Lower lobe of right lung (tissue), 2 donors: ENCODE data around the gene TRMO. TPM values are rescaled to one million over a fixed set of nuclear protein-coding genes. Genes with fewer than 3 reads are reported as not detected.
"Not testable (repeated sequence)": the region's sequence is repeated elsewhere in the genome, so short reads cannot be mapped to it uniquely, and the experiment has no call there.

ENCODE experiments used
- ATAC-seq, 2 donors: fragments of 200-7000 bp; cut with Tn5 transposase; one replicate each; pipeline ENCODE4 v1.9.1; 2020 to 2022; ENCODE audit warnings: mild to moderate bottlenecking in 2 of 2, moderate library complexity in 2 of 2
- DNase-seq: peaks from one replicate; pipeline ENCODE4 v3.0.0-alpha.2; 2020
- H3K27ac ChIP-seq: fragments of 200-600 bp; one replicate; pipeline ENCODE4 v1.8.0; 2022
- H3K27me3 ChIP-seq: fragments of 200-600 bp; one replicate; pipeline ENCODE4 v1.8.0; 2022; ENCODE audit warnings: low read depth
- H3K36me3 ChIP-seq: fragments of 200-600 bp; one replicate; pipeline ENCODE4 v1.8.0; 2022; ENCODE audit warnings: mild to moderate bottlenecking
- H3K4me1 ChIP-seq: fragments of 200-600 bp; one replicate; pipeline ENCODE4 v1.8.0; 2022
- H3K4me3 ChIP-seq: fragments of 200-600 bp; one replicate; pipeline ENCODE4 v1.8.0; 2022; ENCODE audit warnings: mild to moderate bottlenecking
- H3K9me3 ChIP-seq: fragments of 200-600 bp; one replicate; pipeline ENCODE4 v1.8.0; 2022
- CTCF ChIP-seq: fragments of 200-600 bp; IDR thresholded peaks from one replicate; pipeline ENCODE4 v1.8.0; 2022; ENCODE audit warnings: antibody characterized with exemption, mild to moderate bottlenecking
- intact Hi-C: fragments of 100-400 bp; cut with DNase I; formaldehyde crosslinking; loops from one replicate; pipeline ENCODE4 v1.11.0; 2022
- total RNA-seq: library from RNA; stranded (reverse); fragmentation: NEBNext Ultra II Directional; extraction: Animal tissue kit (Norgen Biotek cat#: 25700); gene quantifications from one replicate; pipeline ENCODE4 v1.2.1, GENCODE V29; 2021
- donor health status: DM: no; HTN: yes; CAD: no; lungs with severe emphysema.

The TRMO gene
- total RNA-seq, 1 donor from 2014 or later = 18.8 TPM

DNA sequence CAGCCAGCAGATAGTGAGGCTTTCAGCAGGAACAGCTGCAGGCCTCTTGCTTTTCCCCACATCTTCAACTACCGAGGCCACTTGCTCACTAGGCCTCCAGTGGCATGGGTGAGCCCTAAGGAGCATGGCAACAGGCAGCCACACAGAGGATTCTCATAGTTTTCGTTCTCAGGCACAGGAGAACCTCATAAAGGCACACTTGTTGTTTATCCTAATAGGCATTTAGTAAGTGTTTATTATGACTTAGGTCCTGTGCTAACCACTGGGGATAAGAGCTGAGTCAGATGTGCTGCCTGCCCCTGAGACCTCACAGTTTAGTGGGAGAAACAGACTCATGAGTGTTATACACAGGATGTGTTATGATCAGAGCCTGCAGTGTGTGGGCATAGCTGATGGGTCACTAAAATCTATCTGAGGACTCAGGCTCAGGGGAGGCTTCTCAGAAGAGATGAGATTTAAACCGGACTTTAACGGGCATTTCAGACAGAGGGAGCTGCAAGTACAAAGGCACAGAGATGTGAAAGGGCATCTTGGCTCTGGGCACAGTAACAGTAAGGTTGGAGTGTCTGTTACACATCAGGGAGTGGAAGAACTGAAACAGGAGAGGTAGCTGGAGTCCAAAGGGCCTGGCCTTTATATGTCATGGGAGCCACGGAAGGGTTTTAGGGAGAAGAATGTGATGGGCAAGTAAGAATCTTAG is 36.7 kb upstream of the TRMO start:
- ATAC-seq = no peak
- intact Hi-C loops = no loop called here
- Histone ChIP-seq H3K36me3 (no peaks in the 10 kb centered on the region), H3K27ac (no peak overlapping the region), H3K9me3 (no peaks in the 10 kb centered on the region), H3K27me3 (no peaks in the 10 kb centered on the region), H3K4me1 (no peaks in the 10 kb centered on the region), H3K4me3 (no peak overlapping the region)
- DNase-seq = no peak
- no peak for TF ChIP-seq CTCF

DNA sequence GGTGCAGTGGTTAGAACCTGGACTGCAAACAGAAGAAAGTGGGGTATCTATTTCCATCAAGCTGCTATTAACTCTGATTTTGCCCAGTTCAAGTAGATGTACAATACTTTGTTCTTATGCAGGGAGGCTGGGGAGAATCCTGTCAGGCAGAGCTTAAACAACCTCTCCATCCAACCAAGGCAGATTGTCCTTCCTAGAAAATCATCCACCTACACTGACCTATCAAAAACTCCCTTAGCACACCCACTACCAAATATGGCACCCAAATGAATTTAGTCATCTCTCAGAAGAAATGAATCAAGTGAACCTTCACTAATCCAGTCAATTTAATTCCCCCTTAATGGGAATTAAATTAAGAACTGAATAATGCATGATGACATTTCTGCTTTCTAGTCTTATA is 34.0 kb upstream of the TRMO start:
- Histone ChIP-seq H3K27ac (no peak overlapping the region), H3K36me3 (no peaks in the 10 kb centered on the region), H3K9me3 (no peaks in the 10 kb centered on the region), H3K4me3 (no peak overlapping the region), H3K4me1 (no peaks in the 10 kb centered on the region), H3K27me3 (no peaks in the 10 kb centered on the region)
- ATAC-seq (no peak), DNase-seq (no peak)
- intact Hi-C loops = no loop called here
- no peak for TF ChIP-seq CTCF

DNA sequence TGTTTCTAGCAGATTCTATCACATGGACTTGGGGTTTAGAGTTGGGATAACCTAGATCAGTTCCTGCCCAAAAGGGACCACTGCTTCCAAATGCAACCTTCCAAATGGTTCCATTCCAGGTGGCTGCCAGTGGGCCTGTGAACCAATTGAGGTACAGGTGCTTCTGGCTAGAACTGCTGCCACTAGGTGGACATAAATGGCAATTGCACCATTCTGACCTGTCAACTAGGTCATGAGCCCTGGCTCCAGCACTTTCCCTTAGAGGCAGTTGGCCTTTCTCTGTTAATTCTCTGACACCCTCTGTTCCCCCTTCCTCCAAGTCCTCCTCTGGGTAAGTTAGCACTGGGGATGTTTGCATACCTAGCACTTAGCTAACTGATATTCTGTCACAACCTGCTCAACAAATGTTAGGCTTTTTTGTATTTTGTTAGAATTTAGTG is 32.3 kb upstream of the TRMO start:
- H3K36me3 ChIP-seq = no peaks in the 10 kb centered on the region
- H3K27ac ChIP-seq = no peak overlapping the region
- peaks cover 7% of the 10 kb centered on the region for H3K27me3 ChIP-seq
- intact Hi-C loops = no loop called here
- H3K4me1 ChIP-seq = no peaks in the 10 kb centered on the region
- no peaks in the 10 kb centered on the region for H3K9me3 ChIP-seq
- DNase-seq = no peak
- H3K4me3 ChIP-seq = no peak overlapping the region
- peak; percentile 63 for TF ChIP-seq CTCF
- peak; percentile 74 to 83 for ATAC-seq

DNA sequence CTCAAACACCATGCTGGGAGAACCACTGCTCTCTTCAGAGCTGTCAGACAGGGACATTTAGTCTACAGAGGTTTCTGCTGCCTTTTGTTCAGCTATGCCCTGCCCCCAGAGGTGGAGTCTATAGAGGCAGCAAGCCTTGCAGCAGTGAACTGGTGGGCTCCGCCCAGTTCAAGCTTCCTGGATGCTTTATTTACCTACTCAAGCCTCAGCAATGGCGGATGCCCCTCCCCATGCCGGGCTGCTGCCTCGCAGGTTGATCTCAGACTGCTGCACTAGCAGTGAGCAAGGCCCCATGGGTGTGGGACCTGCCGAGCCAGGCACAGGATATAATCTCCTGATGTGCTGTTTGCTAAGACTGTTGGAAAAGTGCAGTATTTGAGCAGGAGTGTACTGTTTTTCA is 28.6 kb upstream of the TRMO start:
- DNase-seq, intact Hi-C loops, H3K4me3 ChIP-seq: not testable (repeated sequence)

DNA sequence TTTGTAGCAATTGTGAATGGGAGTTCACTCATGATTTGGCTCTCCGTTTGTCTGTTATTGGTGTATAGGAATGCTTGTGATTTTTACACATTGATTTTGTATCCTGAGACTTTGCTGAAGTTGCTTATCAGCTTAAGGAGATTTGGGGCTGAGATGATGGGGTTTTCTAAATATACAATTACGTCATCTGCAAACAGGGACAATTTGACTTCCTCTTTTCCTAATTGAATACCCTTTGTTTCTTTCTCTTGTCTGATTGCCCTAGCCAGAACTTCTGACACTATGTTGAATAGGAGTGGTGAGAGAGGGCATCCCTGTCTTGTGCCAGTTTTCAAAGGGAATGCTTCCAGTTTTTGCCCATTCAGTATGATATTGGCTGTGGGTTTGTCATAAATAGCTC is 24.8 kb upstream of the TRMO start:
- intact Hi-C loops, H3K27me3 ChIP-seq, ATAC-seq, H3K27ac ChIP-seq, H3K4me3 ChIP-seq, H3K4me1 ChIP-seq, DNase-seq, H3K9me3 ChIP-seq, H3K36me3 ChIP-seq: not testable (repeated sequence)

More for the DNA sequence above, 28.6 kb upstream of the TRMO start:
- not testable (repeated sequence) for H3K4me1 ChIP-seq, H3K9me3 ChIP-seq, ATAC-seq, H3K27me3 ChIP-seq, H3K36me3 ChIP-seq, H3K27ac ChIP-seq

DNA sequence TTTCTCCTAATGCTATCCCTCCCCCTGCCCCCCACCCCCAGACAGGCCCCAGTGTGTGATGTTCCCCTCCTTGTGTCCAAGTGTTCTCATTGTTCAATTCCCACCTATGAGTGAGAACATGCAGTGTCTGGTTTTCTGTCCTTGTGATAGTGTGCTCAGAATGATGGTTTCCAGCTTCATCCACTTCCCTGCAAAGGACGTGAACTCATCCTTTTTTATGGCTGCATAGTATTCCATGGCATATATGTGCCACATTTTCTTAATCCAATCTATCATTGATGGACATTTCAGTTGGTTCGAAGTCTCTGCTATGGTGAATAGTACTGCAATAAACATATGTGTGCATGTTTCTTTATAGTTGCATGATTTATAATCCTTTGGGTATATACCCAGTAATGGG is 23.2 kb upstream of the TRMO start:
- not testable (repeated sequence) for H3K4me1 ChIP-seq

DNA sequence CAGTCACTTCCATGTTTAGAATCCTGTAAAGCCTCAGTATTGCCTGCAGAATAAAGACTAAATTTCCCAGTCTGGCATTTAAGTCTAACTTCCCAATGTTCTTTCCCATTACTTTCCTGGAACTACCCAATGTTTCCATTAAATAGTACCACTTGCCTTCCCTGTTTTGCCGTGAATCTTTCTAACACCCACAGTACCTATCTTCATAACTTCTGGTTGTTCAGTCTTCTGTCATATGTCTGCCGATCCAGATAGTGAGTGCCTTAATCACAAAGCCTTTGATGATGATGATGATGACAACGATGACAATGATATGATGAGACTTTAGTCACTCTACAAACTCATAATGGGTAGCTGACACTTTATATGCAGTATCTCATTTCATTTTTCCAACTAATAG is 22.3 kb upstream of the TRMO start:
- no peak for TF ChIP-seq CTCF

More for the DNA sequence above, 23.2 kb upstream of the TRMO start:
- DNase-seq, H3K36me3 ChIP-seq, H3K27me3 ChIP-seq, ATAC-seq, H3K4me3 ChIP-seq, intact Hi-C loops, H3K9me3 ChIP-seq, H3K27ac ChIP-seq: not testable (repeated sequence)

More for the DNA sequence above, 22.3 kb upstream of the TRMO start:
- DNase-seq (no peak), ATAC-seq (no peak)
- H3K27ac ChIP-seq = no peak overlapping the region
- H3K36me3 ChIP-seq = no peaks in the 10 kb centered on the region
- H3K27me3 ChIP-seq = no peaks in the 10 kb centered on the region
- H3K9me3 ChIP-seq = no peaks in the 10 kb centered on the region
- intact Hi-C loops = no loop called here
- H3K4me3 ChIP-seq = no peak overlapping the region
- no peaks in the 10 kb centered on the region for H3K4me1 ChIP-seq
